ENCODE measurements around the gene APEH.
"Not testable (repeated sequence)": the region's sequence is repeated elsewhere in the genome, so short reads cannot be mapped to it uniquely, and the experiment has no call there.

APEH gene

DNA sequence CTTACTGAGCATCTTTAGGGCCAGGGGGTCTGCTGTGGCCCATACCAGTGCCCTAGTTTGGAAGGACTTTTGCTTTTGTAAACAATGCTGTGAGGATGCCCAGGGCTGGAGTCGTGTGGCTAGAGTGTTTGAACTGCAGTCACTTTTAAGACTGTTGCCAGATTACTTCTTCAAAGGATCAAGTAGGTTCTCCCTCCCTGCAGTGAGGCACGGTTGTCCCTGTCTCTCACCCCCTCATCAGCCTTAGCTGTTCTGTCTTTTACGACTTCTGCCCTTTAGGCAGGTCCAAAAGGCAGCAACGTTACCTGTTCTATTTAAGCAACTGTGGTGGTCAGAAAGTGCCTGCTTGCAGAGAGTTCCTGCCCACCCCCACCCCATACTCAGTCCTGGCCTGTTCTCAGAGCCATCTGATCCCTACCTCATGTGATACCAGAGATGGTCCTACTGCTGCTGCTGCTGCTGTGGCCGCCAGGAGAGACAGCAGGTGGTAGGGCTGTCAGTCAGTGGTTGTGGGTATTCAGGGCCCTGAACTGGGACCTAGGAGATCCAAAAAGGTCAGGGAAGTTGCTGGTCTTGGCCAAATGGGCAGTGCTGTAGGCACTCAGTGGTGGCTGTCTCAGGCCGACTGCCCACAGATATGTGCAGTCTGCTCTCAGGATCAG is 20.4 kb downstream of the APEH start:
- DNase-seq = not testable (repeated sequence)

DNA sequence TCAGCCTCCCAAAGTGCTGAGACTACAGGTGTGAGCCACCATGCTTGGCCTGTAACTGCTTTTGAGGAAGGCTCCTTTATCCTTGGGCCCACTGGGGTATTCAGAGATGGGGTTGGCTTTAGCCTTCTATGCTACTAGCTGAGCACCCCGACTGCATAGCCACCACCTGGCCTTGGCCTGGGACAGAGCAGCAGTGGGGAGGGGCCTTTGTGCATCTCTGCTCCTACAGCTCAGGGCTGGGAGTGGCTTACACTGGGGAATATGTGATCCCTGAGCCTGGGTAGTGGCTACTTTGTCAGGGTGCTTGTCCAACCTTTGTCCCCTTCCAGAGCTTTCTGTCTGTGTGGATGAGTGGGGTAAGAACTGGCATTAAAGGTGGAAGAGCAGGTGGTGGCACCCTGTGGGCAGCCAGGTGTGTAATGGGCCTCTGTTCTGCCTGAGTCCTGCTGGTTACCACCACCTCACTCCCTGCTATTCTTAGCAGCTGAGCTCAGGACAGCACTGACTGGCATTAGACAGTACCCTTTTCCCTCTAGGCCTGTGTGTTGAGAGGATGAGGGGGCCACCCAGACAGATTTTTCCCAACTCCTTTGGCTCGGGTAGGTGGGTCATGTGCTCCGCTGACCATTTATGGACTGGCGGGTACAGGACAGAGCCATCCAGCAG is 21.3 kb downstream of the APEH start:
- DNase-seq = not testable (repeated sequence)

DNA sequence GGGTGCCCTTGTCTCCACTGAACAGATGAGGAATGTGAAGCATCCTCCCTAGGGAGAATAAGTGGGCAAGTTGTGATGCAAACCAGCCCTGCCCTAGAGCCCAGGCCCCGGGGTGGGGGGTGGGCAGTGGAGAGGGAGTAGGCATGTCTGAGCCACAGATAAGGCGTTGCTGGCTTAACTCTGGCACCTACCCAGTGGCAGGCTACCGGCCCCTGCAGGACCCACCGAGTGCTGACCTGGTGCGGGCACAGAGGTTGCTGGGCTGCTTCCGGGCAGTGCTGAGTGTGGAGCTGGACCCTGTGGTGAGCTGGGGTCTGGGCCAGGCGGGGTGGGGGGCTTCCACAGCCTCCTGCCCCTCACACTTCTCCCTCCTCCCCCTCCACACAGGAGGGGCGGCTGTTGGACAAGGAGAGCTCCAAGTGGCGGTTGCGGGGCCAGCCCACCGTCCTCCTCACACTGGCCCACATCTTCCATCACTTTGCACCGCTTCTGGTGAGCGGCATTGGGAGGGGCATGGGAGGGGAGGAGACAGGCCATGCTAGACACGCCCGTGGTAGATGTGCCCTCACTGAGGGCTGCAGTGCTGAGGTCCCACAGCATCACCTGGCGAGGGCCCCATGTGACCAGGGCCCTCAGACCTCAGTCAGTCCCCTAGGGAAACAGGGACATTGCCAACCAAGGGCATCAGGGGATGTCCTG is 25.3 kb downstream of the APEH start:
- no peak for DNase-seq

DNA sequence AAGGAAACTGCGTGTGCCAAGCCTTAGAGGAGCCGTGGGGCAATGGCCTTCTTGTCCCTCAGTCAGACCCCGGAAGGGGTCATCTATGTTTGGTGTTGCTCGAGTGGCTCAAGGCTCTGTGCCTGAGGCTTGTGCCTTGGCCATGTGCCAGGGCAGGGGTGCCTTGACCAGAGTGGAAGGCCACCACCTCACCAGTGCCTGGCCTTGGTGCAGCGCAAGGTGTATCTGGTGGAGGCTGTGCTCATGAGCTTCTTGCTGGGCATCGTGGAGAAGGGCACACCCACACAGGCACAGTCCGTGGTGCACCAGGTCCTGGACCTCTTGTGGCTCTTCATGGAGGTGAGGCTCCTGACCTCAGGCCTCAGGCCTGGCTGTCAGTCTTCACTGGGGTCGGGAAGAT is 25.9 kb downstream of the APEH start:
- no peak for DNase-seq

DNA sequence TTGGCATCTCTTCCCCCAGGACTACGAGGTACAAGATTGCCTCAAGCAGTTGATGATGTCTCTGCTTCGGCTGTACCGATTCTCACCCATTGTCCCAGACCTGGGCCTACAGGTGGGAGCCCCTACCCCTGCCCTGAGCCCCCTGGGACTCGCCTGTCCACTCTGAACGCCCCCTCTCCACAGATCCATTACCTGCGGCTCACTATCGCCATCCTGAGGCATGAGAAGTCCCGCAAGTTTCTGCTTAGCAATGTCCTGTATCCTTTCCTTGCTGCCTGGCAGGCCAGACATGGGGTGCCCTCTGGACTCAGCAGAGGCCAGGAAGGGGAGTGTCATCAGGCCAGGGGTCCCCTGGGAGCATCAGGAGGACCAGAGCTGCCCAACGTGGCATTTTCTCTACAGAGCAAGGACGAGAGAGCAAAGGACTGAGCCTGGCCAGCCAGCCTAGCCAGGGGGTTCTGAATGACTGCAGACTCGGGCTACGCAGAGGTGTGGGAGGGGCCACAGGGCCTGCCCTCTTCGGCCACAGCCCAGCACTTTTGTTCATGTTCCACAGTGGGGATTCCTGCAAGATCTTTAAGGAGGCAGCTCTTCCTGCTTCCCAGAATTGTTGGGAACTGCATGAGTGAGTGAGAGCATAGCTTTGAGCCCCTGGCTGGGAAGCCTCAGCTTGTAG is 26.4 kb downstream of the APEH start:
- no peak for DNase-seq

DNA sequence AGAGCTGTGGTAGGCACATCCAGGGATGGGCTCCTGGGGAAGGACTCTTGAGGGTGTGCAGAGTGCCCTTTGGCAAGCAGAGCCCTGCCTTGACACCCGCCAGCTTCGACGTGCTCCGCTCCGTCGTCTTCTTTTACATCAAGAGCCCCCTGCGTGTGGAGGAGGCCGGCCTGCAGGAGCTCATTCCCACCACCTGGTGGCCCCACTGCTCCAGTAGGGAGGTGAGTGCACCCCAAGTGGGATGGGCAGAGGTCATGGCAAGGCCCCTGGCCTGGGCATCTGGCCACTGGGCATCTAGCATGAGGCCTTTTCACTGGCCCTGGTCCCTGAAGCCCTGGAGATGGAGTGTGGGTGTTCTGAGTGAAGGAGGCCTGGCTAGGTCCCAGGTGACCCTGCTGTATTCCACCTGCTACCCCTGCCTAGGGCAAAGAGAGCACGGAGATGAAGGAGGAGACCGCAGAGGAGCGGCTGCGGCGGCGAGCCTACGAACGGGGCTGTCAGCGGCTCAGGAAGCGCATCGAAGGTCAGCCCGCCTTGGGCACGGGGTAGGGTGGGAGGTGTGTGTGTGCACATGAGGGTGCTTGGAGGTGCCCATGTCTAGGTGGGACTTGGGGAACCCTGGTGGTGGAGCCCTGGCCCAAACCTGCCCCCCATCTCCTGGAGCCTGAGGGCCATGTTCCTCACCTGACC is 27.4 kb downstream of the APEH start:
- no peak for DNase-seq

DNA sequence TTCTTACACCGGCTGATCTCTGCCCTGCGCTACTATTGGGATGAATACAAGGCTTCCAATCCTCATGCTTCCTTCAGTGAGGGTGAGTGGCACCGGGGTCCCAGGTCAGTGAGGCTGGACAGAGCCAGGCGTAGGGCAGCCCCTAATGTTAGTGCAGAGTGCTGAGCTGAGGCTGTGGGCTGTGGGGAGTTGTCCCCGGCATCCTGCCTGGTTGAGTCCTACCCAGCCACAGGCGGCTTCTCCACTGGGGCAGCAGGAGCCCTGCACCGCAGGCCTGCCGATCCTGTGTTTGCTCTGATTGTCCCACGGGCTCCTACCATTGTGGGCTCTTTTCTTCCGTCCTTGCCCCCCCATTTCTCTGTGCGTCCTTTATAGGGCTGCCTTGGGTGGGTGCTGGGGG is 28.5 kb downstream of the APEH start:
- no peak for DNase-seq

DNA sequence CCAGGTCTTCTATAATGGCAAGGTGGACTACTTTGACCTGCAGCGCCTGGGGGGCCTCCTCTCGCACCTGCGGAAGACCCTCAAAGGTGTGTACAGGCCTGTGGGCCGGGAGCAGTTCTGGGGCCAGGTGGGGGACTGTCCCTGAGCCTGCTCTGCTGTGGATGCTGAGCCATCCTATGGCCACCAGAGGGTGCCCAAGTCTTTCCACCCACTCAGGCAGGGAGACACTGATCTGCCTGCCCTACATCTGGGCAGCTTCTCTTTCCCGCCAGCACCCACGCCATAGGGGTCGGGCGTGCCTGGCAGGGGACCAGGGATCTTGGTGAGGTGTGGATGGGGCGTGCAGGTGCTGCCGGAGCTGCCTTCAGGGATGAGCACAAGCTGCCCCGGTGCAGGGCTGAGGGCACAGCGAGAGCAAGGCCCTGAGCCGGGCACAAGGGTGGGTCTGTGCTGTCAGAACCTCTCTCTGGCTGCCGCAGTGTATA is 29.3 kb downstream of the APEH start:
- peak in 1 of 2 donors; percentile 31 for DNase-seq

DNA sequence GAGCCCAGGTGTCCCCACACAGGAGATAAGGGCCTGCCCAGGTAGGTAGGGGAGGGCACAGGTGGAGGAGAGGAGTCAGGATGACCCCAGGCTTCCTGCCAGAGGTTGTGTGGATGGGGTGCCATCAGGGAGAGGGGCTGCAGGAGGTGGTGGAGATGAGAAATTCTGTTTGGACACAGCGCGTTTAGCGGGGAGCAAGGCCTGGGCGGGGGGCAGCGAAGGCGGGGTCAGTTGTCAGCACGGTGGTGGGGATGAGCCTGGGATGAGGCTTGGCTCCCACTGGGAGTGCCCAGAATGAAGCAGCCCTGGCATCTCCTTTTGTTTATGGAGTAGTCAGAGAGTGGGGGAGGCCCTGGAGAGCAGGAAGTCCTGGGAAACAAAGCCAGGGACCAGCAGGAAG is 29.8 kb downstream of the APEH start:
- DNase-seq = no peak

DNA sequence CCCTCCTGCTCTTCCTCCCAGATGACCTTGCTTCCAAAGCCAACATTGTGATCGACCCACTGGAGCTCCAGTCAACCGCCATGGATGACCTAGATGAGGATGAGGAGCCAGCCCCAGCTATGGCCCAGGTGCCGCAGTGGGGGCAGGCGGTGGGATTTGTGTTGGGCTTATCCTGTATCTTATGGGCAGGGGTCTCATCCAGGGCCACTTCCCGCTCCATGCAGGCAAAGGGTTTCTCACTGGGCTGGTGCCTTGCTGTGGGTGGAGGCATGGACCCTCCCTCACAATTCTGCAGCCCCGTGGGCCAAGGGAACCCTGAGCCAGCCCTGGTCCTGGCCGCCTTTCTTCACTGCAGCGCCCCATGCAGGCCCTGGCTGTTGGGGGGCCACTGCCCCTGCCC is 30.5 kb downstream of the APEH start:
- DNase-seq = no peak

DNA sequence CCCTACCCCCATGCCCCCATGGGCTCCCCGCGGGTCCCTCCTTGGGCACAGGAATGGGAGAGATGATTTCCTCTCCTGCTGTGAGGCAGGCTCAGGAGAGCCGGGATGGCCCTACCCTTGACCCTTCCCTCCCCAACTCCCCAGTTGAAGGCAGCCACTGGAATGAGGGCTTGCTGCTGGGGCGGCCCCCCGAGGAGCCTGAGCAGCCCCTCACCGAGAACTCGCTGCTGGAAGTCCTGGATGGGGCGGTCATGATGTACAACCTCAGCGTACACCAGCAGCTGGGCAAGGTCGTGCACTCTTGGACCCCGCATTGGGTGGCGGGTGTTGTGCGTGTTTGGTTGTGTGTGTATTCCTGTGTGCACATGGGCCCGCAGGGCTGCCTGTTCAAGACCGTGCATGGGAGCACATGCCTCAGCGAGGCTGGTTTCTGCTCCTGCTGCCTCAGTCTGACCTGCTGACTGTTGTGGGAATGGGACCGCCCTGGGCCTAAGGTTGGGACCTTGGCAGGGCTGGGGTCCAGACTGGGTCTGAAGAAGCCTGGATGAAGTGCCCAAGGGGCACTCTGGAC is 31.3 kb downstream of the APEH start:
- no peak for DNase-seq

DNA sequence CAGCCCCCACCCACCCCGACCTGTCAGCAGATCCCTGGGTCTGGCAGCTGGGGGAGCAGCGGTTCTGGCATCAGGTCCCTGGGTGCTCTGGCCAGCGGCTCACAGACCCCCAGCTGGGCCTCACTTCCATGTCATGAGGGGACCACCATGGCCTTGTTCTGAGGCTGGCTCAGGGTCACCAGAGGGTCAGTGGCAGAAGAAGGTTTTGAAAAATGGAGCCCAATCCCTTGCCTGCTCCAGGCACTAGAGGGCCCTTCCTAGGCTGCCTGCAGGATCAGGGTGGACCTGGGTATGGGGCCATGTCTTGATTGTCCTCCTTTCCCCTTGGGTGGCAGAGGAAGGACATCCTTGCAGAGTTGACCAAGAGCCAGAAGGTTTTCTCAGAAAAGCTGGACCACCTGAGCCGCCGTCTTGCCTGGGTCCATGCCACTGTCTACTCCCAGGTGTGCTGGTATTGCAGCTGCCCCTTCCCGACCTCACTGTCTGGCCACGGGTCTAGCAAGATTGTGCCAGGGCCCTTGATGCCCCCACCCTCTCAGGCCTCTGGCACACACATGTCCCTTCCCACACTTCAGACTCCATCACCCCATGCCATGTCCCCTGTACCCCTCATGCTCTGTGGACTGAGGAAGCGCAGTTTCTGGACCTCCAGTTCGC is 32.4 kb downstream of the APEH start:
- no peak for DNase-seq

DNA sequence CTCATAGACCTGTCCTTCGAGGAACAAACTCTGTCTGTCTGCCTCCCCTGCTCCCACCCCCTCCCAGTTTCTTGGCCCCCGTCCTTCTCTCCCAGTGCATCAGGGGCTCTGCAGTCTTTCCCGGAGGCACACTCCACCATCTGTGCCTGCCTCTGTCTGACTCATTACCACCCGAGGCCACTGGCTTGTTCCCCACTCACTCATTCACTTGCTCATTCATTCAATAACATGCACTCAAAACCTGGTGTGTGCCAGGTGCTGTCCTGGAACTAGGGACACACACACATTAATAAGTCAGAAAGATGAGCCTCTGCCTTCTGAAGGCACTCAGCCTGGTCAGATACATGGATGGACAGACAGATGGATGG is 32.9 kb downstream of the APEH start:
- no peak for DNase-seq

DNA sequence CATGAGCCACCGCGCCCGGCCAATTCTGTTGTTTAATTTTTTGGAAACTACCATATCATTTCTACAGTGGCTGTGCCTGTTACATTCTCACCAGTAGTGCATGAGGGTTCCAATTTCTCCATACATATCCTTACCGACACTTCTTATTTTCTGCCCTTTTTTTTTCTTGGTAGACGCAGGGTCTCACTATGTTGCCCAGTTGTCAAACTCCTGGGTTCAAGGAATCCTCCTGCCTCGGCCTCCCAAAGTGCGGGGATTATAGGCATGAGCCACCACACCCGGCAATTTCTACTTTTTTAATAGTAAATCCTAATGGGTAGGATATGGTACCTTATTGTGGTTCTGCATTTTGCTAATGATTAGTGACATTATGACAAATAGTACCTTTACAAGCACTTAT is 35.7 kb downstream of the APEH start:
- DNase-seq = no peak

DNA sequence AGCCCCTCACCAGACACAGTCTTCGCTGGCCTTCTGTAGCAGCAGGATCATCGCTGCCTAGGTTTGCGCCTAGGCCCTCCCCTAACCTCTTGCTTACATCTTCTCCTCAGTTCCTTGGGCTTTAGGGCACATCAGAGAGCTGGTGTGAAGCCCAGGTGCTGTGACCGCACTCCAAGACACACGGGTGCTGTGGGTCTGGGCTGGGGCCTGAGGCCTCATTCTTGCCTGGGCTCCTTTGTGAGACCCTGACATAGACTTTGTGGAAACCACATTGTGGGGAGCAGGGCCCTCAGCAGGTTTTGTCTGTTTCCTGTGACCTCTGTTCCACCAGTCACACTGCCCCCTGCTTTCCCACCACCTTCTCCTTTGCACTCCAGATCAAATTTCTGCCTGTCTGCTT is 37.3 kb downstream of the APEH start:
- DNase-seq = no peak

DNA sequence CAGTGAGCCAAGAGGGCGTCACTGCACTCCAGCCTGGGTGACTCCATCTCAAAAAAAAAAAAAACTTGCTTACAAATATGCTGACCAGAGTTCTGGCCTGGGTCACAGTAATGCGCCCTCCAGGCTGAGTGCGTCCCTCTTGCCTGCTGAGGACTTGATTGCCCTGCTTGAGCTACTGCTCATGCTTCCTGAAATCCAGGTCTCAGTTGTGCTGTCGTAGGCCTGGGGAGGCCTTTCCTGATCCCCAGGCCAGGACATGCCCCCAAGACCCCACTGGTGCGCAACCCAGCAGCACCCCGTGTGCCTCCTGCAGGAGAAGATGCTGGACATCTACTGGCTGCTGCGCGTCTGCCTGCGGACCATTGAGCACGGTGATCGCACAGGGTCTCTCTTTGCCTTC is 38.0 kb downstream of the APEH start:
- DNase-seq = no peak

DNA sequence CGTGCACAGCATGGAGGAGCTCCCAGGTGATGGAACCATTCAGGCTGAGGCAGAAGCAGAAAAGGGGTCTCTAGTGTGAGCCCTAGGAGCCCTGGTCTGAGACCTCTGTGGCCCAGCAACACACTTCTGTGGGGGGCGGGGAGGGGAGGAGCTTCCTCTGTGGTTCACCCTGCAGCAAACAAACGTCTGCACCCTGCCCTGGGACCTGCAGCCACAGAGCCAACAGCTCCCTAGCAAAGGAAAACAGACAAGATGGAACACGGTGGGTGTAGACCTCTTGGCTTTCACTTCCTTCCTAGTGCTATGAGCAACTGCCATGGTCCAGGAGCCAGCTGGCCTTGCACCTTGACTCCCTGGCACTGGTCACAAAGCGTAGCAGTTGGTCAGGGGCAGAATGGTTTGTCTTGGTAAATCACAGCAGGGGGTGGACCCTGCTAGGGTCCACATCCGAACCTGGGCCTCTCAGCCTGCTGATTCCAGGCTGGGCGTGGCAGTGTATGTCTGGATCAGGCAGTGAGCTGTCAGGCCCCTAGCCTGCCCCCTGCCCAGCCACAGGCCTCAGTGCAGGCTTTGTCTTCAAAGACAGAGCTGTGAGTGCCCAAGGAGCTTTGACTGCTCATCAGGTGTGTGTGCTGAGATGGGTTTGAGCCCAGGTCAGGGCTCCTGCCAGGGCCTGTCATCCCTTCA is 38.6 kb downstream of the APEH start:
- DNase-seq = no peak

DNA sequence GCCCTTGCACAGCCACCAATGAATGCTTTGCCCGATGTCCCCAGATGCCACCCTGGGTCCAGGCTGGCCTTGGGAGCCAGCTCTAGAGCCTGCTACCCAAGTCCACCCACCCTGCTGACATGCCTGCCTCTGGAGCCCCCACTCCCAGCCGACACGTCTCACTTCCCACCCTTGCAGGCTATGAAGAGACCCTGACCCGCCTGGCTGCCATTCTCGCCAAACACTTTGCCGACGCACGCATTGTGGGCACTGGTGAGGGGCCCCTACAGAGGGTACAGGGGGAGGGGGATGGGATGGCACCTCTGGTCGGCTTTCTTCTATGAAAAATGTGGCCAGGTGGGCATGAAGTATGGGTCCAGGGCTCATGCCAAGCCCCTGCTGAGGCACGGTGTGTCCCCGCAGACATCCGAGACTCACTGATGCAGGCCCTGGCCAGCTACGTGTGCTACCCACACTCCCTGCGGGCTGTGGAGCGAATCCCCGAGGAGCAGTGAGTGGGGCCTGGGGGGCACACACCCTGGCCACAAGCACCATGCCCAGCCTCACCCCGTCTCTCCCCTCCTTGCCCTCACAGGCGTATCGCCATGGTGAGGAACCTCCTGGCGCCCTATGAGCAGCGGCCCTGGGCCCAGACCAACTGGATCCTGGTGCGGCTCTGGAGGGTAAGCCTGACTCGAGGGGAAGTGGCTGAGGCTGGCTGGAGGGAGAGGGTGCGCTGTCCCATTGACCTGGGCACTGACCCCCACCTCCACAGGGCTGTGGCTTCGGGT is 39.4 kb downstream of the APEH start:
- DNase-seq = no peak

DNA sequence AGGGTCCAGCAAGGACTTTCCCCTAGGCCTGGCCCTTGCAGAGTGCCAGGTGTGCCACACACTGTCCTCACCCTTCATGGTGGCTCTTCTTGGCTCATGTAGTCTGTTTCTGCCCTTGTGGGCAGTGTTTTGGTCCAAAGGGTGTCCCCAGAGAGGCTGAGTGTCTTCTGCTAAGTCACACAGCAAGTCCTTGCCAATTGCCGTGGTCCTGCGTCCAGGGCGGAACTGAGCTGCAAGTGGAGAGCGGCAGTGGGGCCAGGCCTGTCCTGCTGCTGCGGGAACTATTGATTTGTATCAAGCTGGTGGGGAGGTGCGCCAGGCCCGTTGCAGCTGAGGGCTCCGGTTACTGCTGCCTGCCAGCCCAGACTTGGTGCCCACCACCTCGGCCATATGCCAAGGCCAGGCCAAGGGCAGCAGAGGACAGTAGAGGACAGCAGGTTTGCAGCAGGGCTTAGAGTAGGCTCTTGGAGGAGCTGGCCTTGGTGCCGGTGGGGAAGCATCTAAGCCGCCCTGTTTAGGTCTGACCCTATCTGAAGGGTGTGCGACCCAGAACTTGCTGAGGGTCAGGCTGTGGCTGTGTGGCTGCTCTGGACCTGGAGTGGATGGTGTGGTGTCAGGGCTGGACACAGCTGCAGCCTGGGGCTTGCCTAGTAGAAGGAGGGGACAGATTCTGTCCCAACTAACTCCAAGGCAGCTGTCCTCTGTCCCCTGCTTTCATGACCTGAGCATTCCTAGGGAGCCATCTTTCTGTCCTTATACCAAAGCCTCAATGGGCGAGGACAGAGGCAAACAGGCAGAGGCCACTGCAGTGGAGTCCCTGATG is 40.8 kb downstream of the APEH start:
- no peak for DNase-seq
